GM19035 (cell line): ENCODE data around the gene ERBB4.

Source experiments
- ATAC-seq: cut with Tn5 transposase; IDR thresholded peaks from one replicate; pipeline ENCODE4 v1.9.1; 2021; ENCODE audit not compliant: unreplicated experiment

Gene ERBB4

DNA sequence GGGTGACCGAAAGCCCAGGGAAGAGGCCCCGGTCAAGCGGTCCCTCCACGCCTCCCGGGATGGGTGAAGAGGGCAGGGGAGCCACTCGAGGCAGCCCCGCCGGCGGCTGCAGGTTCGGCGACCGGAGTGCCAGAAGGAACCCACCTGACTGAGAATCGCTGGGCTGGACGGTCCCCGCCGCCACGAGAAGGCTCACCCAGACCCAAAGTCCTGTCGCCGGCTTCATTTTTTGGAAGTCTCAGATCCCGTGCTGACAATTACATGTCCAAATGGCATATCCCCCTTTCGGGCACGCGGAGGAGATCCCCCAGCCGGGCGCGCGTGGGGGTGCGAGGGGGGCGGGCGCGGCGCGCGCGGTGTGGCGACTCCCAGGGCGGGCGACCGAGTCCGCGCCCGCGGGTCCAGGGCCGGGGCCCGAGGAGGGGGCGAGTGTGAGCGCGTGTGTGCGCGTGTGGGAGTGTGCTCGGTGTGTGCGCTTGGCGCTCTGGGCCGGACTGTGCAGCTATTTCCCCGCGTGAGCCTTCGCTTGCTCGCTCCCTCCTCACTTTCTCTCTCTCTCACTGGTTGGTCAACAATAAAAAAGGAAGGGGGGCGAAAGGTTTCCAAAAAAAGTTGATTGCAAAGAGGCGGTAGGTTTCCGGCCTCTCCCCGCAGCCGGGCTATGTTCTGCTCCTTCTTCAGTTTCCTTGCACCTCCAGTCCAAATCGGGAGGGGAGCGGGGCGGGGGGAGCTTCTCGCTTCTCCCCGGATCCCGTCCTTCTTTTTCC, at the start of gene ERBB4:
ERBB4 (minus strand) TSS at position 498 of the 767 bp plus-strand sequence; CDS start at position 226, 272 bp downstream.
- ATAC-seq = peak; percentile 33

DNA sequence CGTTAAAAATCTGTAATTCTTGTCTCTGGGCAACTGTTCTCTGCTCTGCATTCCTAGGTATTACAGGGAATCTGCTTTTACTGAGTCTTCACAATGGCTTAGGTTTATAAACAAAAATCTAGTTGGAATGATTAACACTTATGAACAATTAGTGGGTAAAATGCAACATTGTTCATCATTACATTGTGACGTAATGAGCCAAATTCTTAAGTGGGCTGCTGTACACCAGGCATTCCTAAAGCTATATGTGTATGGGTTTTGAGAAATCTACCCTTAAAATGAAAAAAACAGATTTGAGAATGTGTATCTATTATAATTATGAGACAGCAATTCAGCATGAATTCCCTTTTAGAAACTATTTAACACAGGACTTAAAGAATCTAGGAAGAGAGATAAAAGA, 41.5 kb upstream of the ERBB4 start:
- no peak for ATAC-seq

DNA sequence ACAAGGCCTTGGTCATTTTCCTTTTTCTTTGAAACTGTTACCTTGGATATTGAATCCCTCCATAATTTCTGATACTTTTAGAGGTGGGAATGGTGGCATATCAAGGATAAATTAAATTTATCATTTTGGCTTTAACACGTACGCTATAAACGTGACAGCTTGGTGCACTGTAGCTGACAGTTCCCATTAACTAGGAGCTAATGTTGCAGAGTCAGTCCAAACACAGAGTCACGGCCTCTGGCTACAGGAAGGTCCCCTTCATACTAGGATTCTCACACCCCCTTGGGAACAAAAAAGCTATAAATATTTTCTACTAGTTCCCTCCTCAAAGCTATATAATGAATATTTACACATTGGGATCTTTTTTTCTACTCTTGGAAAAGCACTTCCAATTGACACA, 17.7 kb upstream of the ERBB4 start:
- ATAC-seq = no peak

DNA sequence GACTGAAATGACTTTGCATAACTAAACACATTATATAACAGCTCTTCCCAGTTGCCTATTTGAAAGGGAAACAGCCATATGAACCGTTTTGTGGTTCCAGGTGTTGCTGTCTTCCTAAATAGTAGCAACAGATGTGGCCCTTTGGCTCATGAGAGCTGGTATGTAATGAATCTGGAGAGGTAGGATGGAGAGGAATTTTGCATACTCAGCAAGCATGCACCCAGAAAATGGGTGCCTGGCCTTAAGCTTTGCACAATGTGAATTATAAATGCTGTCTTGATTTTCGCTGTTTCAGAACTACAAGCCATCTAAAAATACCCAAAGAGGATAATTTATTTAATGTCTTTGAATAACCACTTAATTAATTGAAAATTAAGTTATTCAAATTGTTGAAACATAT, 15.6 kb upstream of the ERBB4 start:
- no peak for ATAC-seq

DNA sequence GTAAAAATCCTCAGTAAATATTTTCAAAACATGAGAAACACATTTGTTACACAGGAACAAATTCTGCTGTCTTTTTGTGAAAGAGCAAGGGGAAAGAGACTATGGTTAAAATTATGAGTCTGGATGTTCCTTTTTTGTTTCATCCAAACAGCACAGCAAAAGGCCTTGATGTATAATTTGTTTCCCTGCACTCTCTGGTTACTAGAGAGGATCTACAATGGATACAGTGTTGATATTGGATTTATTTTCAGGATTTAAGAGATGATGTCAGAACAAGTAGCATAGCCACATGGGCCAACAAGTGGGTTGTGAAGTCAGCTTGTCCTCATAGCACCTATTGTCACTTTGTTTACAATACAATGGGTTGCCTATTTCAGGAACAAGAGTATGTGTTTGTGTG, 11.3 kb upstream of the ERBB4 start:
- ATAC-seq = no peak

DNA sequence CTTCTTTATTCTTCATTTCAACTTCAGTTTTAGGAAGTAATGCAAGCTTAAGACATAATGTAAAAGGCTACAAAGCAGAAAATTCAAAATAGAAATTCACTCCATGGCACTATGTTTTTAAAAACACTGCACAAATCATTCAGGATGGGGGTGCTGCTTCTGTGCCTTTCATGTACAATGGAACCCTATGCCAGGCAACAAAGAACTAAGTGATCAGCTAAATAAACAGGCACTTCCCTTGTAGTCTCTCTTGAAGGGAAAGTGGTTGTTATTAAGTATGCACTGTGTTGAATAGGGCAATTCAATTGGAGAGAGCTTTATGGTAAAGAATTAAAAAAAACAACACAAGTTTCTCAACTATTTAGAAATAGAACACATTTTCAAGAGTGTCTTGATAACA, 10.9 kb upstream of the ERBB4 start:
- ATAC-seq = no peak

DNA sequence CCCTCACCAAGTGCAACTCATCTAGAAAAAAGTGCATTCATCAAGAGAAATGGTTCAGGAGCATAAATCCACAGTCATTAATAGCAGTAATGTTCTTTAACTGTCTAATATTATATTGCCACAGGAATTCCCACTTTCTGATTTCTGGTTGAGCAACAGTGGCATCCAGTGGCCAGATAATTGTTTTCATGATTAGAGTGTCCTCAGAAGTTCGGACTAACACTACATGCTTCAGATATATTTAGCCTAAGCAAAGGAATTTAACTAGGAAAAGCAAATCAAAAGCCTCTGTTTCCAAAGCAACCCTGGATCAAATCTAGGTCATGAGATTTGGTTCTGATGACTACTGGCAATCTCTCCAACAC, 9.8 kb upstream of the ERBB4 start:
- ATAC-seq = no peak

DNA sequence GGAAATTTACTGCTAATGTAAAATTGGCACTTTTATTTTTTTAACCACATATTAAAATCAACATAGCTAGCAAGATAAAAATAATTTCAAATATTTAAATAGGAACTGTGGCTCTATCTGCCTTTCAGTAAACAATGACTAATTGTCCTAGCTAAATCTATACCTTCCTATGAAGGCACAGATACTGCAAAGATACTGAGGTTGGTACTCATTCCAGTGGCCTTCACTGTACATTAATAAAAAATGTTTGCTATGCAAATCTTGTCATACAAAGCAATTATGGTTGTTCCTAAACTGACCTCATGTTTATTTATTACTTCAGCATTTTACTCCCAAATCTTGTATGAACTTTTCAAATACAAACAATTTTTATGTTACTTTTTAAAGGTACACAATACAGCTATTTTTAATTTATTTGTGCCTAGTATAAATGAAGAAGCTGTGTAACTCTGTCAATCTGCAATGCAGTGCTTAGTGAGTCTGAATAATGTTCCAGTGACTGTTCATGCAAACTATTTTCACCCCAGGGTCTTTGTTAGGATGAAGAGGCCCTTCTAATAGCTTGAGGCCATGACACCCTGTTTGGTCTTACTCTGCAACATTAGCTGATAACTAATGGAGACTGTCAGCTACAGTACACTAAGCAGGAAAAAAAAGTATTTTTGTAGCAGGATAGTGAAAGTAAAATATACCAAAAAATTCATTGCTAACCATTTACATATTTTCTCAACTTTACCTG, 9.3 kb upstream of the ERBB4 start:
- ATAC-seq = no peak

DNA sequence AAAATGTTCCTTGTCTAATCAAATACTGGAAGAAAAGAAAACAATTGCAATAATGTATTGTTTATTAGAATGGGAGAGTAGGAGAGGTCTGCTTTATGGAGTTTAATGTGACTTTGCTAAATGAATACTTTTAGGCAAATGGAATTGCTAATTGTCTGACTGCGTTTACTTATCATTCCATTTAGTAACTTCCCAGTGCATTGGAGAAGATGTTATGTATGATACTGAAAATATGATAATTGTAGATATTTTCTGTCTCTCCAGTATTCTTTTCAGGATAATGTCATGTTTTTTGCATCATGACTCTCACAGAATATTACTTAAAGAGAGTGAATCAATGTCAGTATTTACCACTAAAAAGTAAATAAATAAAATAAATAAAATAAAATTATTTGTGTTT, 8.1 kb upstream of the ERBB4 start:
- no peak for ATAC-seq

DNA sequence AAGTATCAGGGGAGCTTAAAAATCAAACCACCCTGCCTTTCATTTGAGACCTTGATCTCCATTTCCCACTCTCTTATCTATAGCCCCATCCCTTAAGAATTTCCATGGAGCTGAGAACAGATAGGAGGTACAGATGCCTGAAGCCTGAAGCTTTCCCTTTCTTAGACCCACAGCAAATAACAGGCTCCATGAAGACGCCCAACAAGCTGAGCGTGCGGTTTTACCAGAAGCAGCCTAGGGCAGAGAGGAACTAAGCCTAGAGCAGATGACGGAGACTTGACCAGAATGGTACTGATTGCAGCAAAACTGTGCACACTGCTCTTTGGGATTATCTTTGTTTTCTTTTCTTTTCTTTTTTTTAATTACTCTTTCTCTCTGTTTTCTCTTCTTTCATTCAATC, 1.7 kb upstream of the ERBB4 start:
- ATAC-seq = no peak

DNA sequence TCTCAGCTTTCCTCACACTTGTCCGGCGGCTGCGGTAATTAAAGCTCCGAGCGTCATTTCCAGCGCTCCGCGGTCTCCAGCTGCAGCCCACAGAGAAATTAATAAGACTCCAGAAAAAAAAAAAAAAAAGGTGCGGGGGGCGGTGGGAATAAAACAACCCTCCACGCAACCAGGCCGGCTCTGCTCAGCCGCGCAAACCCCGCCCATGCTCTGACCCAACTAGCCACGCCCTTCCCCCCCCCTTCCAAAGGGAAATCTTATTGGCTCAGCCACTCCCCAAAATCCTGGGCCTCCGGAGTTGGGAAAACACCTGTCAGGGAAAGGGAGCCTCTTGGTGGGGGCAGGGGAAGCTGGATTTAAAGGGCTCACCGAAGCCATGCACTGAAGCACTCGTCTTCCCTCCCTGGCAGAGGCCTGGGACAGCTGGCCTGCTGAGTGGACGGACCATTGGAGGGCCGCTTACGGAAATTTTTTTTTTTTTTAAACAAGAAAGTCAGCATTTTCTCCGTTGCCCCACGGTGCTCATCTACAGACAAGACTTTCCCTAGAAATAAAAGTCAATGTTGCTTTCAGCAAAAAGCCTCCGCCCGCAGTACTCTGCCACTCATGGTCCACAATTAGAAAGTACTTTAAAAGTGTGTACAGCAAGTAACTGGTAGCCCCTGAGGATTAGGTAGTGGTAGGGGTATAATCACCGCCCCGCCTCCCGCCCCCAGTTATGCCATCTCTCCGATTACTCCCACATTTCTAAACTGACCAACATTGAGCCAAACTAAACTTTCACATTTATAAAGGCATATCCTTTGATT, 674 bp upstream of the ERBB4 start:
- ATAC-seq = no peak

DNA sequence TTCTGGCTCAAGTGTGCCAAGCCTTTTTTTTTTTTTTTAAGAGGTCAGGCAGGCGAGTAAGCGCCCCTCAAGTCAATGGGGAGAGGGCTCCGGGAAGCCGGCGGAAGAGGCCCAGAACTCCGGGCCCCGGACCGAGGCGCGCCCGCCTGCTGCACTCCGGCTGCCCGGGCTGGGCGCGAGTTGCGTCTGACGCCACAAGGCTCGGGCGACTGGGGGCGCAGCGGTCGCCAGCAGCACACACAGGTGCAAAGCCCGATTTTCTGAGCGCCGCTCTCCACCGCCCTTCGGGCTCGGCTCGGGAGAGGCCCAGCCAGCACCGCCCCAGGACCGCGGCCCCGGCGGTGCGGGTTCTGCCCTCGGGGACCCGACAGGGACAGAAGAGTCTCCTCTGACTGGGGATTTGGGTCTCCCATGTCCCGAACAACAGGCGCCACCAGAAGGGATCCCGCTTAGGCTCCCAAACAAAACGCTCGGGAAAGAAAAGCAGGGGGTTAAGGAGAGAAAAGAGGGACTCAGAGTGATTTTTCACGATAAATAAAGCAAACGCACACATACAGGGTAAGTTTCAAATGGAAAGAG, 787 bp downstream of the ERBB4 start:
- ATAC-seq = no peak

DNA sequence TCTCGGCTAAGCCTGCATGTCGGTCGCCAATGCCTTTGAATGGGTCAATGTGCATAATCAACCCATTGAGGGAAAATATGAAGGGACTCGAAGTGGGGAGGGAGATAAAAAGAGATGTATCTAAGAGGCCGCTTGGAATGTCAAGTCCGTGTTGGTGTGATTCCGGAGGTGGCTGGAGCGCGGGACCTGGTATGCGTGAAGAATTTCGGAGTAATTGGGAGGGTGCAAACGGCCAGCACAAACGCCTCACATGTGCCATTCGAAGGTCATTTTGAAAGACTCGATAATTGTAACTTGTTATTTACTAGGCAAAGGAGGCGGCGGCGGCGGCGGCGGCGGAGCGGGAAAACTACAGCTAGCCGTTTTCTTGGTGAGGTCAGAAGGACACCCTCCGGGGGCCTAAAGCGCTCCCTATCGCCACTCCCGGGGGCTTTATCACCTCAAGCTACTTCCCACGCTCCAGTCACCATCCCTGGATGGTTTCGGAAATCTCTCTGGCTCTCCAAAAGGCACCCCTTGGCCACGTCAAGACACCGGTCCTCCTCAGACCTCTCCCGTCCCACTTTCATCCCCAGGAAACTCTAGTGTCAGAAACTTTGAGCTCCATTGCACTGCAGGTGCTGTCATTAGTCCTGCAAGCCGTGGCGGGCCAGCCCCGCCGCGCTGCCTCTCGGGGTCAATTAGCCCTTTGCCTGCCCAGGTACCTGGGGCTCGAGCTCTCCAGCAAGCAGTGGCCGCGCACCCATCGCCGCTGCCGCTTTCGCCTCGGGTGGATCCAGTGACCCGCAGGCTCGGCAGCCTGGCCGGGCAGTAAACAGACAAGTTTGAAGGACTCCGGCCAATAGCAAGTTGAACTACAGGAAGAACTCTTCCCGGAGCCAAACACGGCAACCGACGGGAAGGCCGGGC, 1.5 kb downstream of the ERBB4 start:
- ATAC-seq = no peak

DNA sequence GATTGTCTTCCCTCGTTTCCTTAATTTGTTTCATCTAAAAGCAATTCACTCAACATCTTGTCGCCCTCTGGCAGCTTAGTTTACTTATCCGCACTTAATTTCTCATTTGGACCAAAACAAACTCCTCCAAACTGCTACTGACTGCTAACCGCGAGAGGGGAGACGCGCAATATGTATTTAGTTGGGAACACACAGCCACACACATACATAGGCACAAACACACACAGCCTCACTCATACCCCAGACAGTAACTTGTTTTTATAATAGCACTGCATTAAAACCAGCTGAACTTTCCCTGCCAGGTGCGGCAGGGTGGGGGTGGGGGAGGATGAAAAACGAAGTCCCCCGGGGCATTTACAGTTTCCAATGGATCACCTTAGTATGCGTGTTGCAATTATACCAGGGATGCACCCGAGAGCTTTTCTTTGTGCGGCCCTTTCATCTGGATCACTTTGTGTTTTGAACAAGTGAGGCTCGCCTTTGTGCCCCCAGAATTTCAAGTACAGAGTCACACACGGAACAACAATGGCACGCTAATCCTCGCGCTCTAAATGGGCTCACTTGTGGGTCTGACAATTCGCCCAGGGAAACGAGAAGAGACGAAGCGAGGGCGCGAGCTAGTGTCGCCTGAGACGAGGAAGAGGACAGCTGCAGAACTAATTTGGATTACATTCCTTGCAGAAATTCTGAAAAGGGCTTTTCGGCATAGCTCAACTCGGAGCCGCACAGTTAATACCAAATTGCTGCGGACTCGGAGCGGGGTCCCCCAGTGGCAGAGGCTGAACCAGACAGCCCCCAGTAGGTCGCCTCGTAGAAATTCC, 2.4 kb downstream of the ERBB4 start:
- ATAC-seq = no peak

DNA sequence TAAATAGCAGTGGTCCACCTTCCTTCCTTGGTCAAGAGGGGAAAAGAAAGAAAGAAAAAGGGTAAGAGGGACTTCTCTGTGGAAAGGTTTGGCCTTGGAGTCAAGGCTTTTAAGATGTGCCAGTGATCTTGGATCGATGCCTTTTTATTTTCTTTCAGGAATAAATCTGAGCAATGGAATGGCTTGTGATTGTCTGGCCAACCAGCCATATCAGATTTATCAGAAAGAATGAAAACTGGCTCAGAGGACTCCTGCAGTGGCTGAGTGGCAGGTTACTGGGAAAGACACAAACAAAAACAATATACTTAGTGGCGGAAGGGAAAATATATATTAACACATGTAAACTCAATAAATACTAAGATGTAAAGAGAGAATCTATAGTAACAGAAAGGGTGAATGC, 4.3 kb downstream of the ERBB4 start:
- ATAC-seq = no peak

DNA sequence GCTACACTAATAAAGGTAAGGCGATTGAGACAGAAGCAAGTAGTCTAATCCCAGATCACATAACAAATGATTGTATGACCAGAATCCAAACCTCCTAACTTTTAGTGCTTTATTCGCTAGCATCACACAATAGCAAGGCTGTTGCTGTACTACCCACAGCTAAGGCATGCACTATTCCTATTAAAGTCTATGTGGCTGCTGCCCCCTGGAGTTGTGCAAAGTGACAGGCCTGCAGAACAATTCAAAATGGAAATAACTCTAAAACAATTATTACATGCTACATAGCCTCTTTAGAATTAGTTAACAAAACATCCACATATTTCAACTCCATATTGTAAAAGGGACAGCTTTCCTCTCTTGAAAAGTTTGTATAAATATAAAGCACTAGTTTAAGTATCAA, 6.0 kb downstream of the ERBB4 start:
- ATAC-seq = no peak

DNA sequence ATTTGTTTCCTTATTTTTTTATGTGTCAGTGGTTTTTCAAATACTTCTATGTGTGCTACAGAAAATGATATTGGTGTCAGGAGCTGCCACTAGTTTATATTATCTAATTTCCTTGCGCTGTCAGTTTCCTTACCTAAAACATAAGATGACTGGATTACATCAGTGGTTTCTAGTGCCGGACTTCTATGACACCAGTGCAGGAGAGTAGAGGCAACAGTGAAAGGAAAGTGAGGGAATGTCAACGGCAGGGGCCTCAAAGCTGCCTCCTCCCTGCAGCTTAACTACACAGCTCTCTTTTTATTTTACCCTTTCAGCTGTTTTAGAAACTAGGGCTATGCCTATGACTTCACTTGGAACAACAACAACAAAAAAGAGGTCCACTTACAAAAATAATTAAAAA, 6.5 kb downstream of the ERBB4 start:
- no peak for ATAC-seq

DNA sequence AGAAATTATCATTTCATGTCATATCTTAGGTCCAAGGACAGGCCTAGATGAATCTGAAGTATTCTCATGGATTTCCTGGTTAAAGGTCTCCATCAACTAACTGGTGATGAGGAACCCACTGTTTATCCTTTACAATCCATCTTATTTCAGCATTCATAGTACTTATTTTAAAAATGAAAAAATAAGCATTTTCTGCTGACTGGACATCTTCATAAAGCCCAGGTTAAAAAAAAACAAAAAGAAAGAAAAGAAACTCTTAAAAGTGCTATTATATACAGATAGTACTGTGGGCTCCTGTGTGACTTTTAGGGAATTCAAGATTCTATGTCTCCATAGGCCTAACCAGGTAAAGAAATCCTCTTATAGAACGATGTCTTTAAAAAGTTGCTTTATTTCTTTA, 7.1 kb downstream of the ERBB4 start:
- ATAC-seq = no peak

DNA sequence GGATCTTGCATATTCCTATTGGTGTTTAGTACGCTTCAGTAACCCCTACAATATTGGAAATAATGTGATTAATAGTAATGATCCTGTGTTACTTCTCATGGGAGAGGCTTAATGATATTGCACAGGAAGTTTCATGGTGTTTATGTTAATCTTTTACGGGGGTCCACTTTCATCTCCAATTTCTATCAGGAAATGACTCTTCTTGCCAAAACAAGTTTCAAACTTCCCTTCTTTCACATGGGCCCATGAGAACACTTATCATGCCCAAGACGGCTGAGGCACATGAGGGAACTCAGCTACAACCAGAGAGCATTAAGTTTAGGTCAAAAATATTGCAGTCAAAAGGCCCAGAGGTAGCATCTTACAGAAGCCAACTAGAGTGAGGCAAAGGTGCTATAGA, 7.6 kb downstream of the ERBB4 start:
- ATAC-seq = no peak

DNA sequence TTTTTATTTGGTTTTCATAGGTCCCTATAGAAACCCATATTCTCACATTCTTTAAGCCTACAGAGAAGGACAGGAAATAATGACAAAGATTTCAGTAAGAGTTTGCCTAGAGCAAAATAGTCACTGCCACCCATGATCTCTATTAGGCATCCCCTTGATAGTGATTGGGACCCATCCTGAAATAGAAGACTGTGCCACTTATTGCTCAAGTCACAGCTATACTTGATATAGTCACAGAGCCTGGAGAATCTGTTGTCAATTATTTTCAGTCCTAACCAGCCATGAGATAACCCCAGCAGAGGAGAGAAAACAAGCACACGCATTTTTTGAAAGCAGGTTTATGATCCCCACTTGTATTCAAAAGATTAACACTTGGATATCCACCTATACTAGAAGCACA, 8.2 kb downstream of the ERBB4 start:
- no peak for ATAC-seq
